ENCODE measurements around the gene C1orf167.
A peak's percentile ranks its signal among the peaks of the same experiment; 100 is the strongest.

The C1orf167 gene

DNA sequence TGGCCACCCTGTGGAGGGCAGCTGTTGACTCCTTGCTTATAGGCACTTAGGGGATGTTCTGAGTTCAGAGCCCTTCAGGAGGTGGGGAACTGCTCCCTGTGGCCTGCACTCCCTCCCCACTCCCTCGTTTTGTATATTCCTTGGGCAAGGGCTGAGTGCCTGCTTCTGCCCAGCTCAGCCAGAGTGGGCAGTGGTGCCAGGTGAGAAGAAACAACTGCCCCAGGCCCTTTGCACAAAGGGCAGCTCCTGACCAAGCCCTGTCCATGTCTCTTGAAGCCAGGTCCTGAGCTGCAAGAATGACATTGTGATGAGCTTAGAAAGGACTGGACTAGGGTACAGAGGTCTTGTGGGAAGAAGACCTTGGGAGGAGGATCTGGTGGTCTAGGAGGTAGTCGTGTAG is 23.9 kb upstream of the C1orf167 start:
- peak; percentile 25 for DNase-seq

GRCh38 chr1:11738783-11739182 is 23.2 kb upstream of the C1orf167 start:
- DNase-seq: peak; percentile 56

DNA sequence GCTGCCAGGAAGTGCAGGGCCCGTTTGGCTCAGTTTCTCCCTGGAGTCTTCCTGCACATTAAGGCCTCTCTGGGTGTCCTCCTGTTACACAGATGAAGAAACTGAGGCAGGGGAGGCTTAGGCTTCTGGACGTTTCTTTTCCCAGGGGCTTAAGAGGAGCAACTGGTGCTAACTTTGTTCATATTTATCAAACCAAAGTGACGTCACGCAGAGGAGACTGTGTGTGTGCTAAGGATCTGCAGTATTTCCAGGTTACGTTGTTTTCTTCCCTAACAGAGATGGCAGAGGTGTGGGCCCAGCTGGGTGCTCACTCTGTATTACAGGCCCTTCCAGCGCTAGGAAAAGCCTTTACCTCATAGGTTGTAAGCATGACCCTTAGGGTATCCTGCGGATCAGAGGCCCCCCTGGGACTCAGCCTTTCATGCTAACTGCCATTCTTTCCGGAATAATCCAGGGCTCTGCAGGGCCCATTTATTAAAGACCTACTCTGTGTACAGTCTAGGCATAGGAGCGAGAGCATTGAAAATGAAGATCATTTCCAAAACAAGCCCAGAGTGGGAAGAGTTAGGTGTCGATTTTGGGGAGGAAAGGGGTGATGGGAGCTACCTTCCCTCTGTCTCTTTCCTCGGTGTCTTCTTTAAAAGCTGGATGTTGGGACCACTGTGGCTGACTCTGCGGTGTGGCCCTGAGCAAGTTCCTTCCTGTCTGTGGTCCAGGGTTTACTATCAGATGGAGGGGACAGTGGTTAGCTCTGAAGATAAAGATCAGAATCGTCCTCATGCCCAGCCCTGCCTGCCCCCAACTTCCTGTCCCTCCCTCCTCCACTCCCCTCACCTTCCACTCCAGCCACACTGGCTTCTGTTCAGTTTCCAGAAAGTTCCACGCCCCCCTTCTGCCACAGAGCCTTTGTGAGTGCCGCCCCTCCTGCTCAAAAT is 21.5 kb upstream of the C1orf167 start:
- DNase-seq: peak; percentile 83

GRCh38 chr1:11741482-11741881 is 20.5 kb upstream of the C1orf167 start:
- peak; percentile 26 for DNase-seq

DNA sequence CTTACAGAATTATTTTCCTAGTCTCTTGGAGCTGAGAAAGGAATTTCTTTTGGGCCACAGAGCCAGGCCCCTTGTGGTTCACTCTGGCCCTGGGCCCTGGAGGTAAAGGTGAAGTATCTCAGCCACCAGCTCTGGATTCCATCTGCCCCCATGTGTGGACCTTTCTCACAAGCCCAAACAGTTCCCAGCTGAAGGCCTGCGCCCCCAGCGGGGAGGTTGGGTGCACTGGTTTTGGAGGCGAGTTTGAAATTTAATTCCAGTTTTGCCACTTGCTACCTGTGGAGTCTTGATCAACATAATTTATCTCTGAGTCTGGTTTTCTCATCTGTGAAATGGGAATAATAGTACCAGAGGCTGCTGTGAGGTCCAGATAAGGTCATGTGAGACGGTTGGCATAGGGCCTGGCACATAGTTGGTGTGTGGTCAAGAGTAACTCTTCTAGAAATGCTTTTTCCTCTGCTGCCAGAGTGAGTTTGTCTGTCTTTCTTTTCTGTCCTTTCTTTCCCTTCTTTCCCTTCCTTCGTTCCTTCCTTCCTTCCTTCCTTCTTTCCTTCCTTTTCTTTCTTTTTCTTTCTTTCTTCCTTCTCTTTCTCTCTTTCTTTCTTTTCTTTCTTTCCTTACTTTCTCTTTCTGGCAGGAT is 20.0 kb upstream of the C1orf167 start:
- DNase-seq: peak; percentile 92

GRCh38 chr1:11744287-11744686 is 17.7 kb upstream of the C1orf167 start:
- no peak for DNase-seq

DNA sequence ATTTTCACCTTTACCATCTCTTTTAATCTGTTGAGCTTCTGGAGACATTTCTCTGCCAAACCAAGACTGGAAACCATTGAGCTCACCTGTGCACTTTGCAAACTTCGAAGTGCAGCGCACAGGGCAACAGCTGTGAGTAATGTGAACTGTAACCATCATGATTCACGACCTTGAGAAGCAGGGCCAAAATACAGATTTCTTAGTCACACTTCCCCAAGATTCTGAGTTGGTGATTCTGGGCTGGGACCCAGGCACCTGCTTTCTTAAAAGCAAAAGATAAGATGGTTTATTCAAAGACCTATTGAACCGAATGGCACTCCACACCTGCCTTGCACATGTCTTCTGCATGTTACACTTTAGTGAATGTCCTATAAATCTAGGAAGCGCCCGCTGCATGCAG is 15.9 kb upstream of the C1orf167 start:
- DNase-seq: no peak

DNA sequence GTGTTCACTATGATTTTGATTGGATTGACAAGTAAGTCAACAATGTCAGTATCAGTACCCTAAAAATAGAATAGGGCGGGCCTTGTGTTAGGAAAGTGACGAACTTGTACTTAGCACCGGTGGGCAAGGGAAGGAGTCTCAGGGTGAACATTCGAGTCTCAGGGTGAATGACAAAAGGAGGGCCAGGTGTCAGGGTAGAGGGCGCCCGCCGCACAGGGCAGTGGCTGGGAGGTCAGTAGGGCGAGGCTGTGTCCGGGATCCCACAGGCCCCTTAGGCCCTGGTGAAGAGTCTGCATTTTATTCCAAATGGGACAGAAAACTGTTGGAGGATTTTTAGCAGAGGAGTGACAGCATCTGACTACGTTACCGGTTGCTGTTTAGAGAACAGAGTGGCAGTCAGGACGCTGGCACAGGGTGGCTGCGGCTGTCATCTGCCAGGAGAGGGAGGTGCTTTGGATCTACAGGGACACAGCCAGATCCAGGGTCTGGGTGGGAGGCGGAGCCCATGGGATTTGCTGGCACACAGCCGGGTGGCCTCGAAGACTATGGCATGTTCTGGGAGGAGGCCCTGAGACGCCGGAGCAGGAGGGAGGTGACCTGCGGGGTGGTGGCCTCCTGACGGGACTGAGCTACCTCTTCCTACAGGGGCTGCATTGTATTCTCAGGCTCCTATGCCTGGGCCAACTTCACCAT is 15.1 kb upstream of the C1orf167 start:
- no peak for DNase-seq

- no peak for DNase-seq
These were observed 13.4 kb upstream of the C1orf167 start for GRCh38 chr1:11748294-11749202.

- DNase-seq: peak; percentile 89
These were observed 12.7 kb upstream of the C1orf167 start for GRCh38 chr1:11749203-11749689.

DNA sequence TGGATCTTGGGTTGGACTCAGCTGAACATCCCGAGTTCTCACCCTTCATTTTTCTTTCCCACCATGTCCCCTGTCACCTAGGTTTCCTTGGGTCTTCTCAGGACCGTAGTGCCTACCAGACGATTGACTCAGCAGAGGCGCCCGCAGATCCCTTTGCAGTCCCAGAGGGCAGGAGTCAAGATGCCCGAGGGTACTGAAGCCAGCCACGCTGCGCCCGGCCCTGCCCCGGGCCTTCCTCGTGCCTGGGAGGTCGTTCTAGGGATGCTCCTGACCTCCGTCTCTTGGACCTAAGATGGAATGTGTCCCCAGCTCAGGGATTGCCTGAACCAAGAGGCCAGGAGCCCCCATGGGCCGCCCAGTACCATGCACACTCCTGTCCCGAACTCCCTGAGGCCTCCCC is 12.0 kb upstream of the C1orf167 start:
- no peak for DNase-seq

GRCh38 chr1:11751087-11751486 is 10.9 kb upstream of the C1orf167 start:
- no peak for DNase-seq

DNA sequence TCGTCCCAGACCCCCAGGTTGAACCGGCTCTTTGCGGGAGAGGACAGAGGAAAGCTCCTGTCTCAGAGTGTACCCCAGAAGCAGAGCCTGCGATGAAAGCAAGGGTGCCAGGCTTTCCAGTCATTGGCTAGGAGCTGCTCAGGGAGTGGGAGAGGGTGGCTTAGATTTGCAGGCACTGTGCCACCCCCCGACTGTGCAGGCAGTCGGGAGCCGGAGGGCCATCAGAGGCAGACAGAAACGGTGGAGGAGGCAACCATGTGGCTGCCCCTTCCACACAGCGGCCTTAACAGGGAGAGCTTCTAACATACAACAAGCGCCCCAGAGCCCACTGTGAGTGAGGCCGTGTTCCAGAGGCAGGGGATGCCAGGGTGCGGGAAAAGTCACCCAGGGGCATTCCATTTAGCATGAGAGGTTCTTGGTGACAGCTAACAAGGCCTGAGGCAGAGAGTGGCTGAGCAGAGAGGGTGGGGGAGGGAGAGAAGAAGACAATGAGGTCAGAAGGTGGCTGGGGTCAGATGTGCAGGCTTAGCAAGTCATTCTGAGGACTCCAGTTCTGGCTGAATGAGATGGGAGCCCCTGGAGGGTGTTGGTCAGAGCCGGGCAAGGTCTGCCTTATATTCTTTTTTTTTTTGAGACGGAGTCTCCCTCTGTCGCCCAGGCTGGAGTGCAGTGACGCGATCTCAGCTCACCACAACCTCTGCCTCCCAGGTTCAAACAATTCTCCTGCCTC is 9.5 kb upstream of the C1orf167 start:
- no peak for DNase-seq

DNA sequence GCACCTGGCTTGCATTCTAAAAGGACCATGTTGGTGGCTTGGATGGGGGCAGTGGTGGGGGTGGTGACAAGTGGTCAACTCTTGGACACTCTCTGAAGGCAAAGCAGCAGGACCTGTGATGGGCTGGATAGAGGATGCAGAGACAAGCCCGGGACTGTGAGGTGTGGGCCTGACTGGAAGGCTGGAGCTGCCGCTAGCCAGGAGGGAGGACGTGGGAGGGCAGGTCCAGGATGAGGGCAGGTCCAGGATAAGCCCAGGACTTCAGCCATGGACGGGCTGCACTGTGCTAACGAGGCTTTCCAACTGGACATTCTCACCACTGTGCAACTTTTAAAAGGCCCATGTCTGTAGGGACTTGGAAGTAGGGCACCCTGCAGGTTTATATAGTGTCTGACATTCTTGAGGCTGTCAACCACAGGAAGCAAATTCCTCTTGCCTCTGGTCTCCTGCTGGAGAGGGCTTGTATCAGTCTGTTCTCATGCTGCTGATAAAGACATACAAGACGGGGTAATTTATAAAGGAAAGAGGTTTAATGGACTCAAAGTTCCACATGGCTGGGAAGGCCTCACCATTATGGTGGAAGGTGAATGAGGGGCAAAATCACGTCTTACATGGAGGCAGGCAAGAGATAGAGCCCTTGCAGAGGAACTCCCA is 8.3 kb upstream of the C1orf167 start:
- peak; percentile 16 for DNase-seq

DNA sequence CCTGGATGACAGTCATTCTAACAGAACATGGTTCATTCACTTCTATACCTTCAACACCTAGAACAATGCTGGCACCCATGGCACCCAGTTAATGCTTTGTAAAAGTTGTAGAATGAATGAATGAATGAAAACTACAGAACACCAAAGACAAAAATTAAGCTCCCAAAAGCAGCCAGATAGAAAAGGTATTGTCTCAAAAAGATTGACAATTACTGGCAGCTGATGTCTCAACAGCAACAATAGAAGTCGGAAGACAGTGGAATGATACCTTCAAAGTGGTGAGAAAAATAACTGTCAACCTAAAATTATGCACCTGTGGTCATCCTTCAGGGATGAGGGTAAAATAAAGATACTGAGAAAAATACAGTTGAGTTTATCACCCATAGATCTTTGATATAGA is 4.9 kb upstream of the C1orf167 start:
- DNase-seq: no peak

- DNase-seq: no peak
These were observed 2.2 kb upstream of the C1orf167 start for GRCh38 chr1:11759791-11760190.

DNA sequence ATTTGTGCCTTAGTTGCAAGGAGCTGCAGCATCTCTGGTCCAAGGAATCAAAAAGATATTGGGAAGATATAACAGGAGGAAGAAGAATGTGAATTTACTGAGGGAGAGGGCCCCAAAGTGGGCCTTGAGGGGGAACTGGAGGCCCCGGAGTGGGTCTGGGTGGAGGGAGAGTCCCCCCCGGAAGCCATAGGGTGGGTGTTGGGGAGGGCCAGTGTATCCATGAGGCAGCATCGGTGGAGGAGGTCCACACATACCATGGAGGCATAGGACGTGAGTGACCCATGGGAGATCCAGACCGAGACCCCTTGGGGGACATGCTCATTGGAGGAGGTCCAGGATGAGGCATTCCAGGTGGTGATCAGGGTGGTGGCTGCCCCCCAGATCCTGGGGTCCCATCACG is 708 bp upstream of the C1orf167 start:
- no peak for DNase-seq

- DNase-seq: no peak
These were observed 2.1 kb downstream of the C1orf167 start for GRCh38 chr1:11764115-11764514.

GRCh38 chr1:11764519-11764918 is 2.5 kb downstream of the C1orf167 start:
- DNase-seq: no peak

GRCh38 chr1:11765661-11766428 is 3.9 kb downstream of the C1orf167 start:
- no peak for DNase-seq

Measured in hematopoietic multipotent progenitor cell treated with erythropoietin and hydrocortisone succinate and interleukin-3 and kit ligand, for 6 days (in vitro differentiated cells).